Keratinocyte (primary cell): ENCODE measurements around the gene FRS3. TPM values are rescaled to one million over a fixed set of nuclear protein-coding genes. Genes with fewer than 3 reads are reported as not detected.
"Not testable (repeated sequence)": the region's sequence is repeated elsewhere in the genome, so short reads cannot be mapped to it uniquely, and the experiment has no call there.

Experiments
- DNase-seq: peaks from one replicate; pipeline ENCODE4 v3.0.0-alpha.2; 2011; ENCODE audit warnings: low read depth, missing footprints, low spot score
- FAIRE-seq: peaks from 2 replicates; lab custom pipeline; 2011; peaks lifted over from hg19 to GRCh38; lab: Jason Lieb, UNC
- H2AFZ ChIP-seq: 2 replicates; pipeline ENCODE4 v1.6.0; 2012; ENCODE audit warnings: low read length, control low read depth, inconsistent platforms; ENCODE audit not compliant: control insufficient read depth
- H3K27ac ChIP-seq: 2 replicates; pipeline ENCODE4 v1.5.1; 2011; ENCODE audit warnings: low read length; ENCODE audit not compliant: control insufficient read depth, insufficient read depth
- H3K27me3 ChIP-seq: 3 replicates; pipeline ENCODE4 v1.6.0; 2011; ENCODE audit warnings: low read length; ENCODE audit not compliant: control insufficient read depth, insufficient read depth; ENCODE audit errors: extremely low read depth
- H3K36me3 ChIP-seq, 2 experiments: 2 replicates in 1 of 2; 3 replicates in 1 of 2; pipeline ENCODE4 v1.5.1; 2011; ENCODE audit warnings: low read length in 2 of 2, mild to moderate bottlenecking in 1 of 2; ENCODE audit not compliant: control insufficient read depth in 2 of 2, insufficient read depth in 2 of 2; ENCODE audit errors: extremely low read depth in 1 of 2
- H3K4me1 ChIP-seq: 3 replicates; pipeline ENCODE4 v1.5.1; 2011; ENCODE audit warnings: low read length; ENCODE audit not compliant: control insufficient read depth, insufficient read depth; ENCODE audit errors: extremely low read depth
- H3K4me2 ChIP-seq: 3 replicates; pipeline ENCODE4 v1.6.0; 2011; ENCODE audit warnings: low read depth, low read length; ENCODE audit not compliant: control insufficient read depth, insufficient read depth; ENCODE audit errors: extremely low read depth
- H3K4me3 ChIP-seq, 3 experiments: fragments of 200-600 bp in 1 of 3; sonication (generic) in 1 of 3; 2 replicates in 2 of 3; 3 replicates in 1 of 3; pipeline ENCODE4 v1.5.1; 2011 to 2016; ENCODE audit warnings: low read length in 3 of 3, mild to moderate bottlenecking in 3 of 3, control low read depth in 2 of 3, inconsistent platforms in 1 of 3, low read depth in 1 of 3, mixed read lengths in 1 of 3, mixed run types in 1 of 3, moderate library complexity in 1 of 3; ENCODE audit not compliant: control insufficient read depth in 2 of 3, insufficient read depth in 2 of 3; ENCODE audit errors: extremely low read depth in 1 of 3
- H3K79me2 ChIP-seq: 2 replicates; pipeline ENCODE4 v1.6.0; 2012; ENCODE audit warnings: low read length; ENCODE audit not compliant: control insufficient read depth, insufficient read depth
- H3K9ac ChIP-seq: 3 replicates; pipeline ENCODE4 v1.6.0; 2011; ENCODE audit warnings: low read length; ENCODE audit not compliant: control insufficient read depth, insufficient read depth; ENCODE audit errors: extremely low read depth
- H3K9me1 ChIP-seq: 3 replicates; pipeline ENCODE4 v1.6.0; 2011; ENCODE audit warnings: low read length; ENCODE audit not compliant: control insufficient read depth, insufficient read depth; ENCODE audit errors: extremely low read depth
- H3K9me3 ChIP-seq: 2 replicates; pipeline ENCODE4 v1.5.1; 2012; ENCODE audit warnings: low read depth, low read length; ENCODE audit not compliant: control insufficient read depth
- H4K20me1 ChIP-seq: 3 replicates; pipeline ENCODE4 v1.6.0; 2011; ENCODE audit warnings: low read length; ENCODE audit not compliant: control insufficient read depth, insufficient read depth; ENCODE audit errors: extremely low read depth
- CTCF ChIP-seq, 3 experiments: IDR thresholded peaks in 1 of 3; conservative IDR thresholded peaks in 1 of 3; optimal IDR thresholded peaks in 1 of 3; 2 replicates in 2 of 3; 3 replicates in 1 of 3; pipeline versions ENCODE3 to v1.5.1; 2011; ENCODE audit warnings: low read length in 3 of 3, mild to moderate bottlenecking in 3 of 3, moderate library complexity in 2 of 3, control low read depth in 1 of 3, inconsistent platforms in 1 of 3; ENCODE audit not compliant: insufficient read depth in 2 of 3; ENCODE audit errors: extremely low read depth in 1 of 3
- EZH2 ChIP-seq: IDR thresholded peaks from one replicate; pipeline ENCODE4 v1.6.1; 2012; ENCODE audit warnings: inconsistent platforms, mild to moderate bottlenecking, low read length, moderate library complexity
- dilution Hi-C: fragments of 300-500 bp; cut with MboI; formaldehyde crosslinking; loops from one replicate; pipeline ENCODE4 v1.7.0; 2020; ENCODE audit warnings: low sequenced_read_pairs; ENCODE audit not compliant: extremely low pct_ligation_motif_present
- polyA plus RNA-seq, 5 experiments: library from polyadenylated mRNA; depleted of rRNA in 3 of 5; stranded (reverse) in 3 of 5; stranded (forward) in 1 of 5; unstranded in 1 of 5; fragments of >200 nt; gene quantifications; 1 replicate in 1 of 5; 2 replicates in 3 of 5; 3 replicates in 1 of 5; pipeline versions ENCODE4 v1.2.1 to v1.2.3, GENCODE V29; 2011 to 2012; ENCODE audit warnings: missing spikeins in 2 of 5, low read depth in 1 of 5, low replicate concordance in 1 of 5

Gene FRS3
- polyA plus RNA-seq, 1 donor (not counting 4 experiments of a cell fraction or from before 2014, with no cell fraction given), result 2.0 TPM

- H4K20me1 ChIP-seq, result no peaks in the 10 kb centered on the region
- H3K79me2 ChIP-seq, result no peaks in the 10 kb centered on the region
- dilution Hi-C loops, result no loop called here
- FAIRE-seq (no peak), DNase-seq (no peak)
- no peak overlapping the region for H3K27ac ChIP-seq
- no peaks in the 10 kb centered on the region for H3K36me3 ChIP-seq
- no peaks in the 10 kb centered on the region for H3K27me3 ChIP-seq
- H3K4me1 ChIP-seq, result peaks cover 14% of the 10 kb centered on the region
- H3K4me3 ChIP-seq, result no peak overlapping the region
- H3K9me1 ChIP-seq, result no peaks in the 10 kb centered on the region
- H3K4me2 ChIP-seq, result no peak overlapping the region
- TF ChIP-seq CTCF (optimal IDR thresholded peaks at IDR 0.05 in 1 of 3, IDR thresholded peaks at IDR 0.05 in 1 of 3, conservative IDR thresholded peaks at IDR 0.05 in 1 of 3; ENCODE audit: extremely low read depth in 1 of 3, insufficient read depth in 2 of 3, low read length in 3 of 3) (no peak), EZH2 (no peak)
- H3K9me3 ChIP-seq, result no peaks in the 10 kb centered on the region
- no peak overlapping the region for H2AFZ ChIP-seq
- no peak overlapping the region for H3K9ac ChIP-seq
Observed at GRCh38 chr6:41813469-41813868, 33.8 kb upstream of the FRS3 start.

DNA sequence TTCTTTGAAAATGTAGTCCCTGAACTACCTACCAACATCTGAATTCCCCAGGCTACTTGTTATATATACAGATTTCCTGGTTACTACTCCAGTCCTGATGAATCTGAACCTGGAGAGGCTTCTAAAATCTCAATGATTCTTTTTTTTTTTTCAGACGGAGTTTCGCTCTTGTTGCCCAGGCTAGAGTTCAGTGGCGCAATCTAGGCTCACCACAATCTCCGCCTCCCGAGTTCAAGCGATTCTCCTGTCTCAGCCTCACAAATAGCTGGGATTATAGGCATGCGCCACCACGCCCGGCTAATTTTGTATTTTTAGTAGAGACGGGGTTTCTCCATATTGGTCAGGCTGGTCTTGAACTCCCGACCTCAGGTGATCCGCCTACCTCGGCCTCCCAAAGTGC lies 32.2 kb upstream of the FRS3 start:
- H3K79me2 ChIP-seq, H3K9me3 ChIP-seq, H3K4me2 ChIP-seq, H3K4me3 ChIP-seq, DNase-seq, dilution Hi-C loops, H3K36me3 ChIP-seq, H3K9ac ChIP-seq, H3K27me3 ChIP-seq, H3K27ac ChIP-seq, FAIRE-seq, H2AFZ ChIP-seq, H3K9me1 ChIP-seq, H4K20me1 ChIP-seq: not testable (repeated sequence)
- peaks cover 14% of the 10 kb centered on the region for H3K4me1 ChIP-seq

DNA sequence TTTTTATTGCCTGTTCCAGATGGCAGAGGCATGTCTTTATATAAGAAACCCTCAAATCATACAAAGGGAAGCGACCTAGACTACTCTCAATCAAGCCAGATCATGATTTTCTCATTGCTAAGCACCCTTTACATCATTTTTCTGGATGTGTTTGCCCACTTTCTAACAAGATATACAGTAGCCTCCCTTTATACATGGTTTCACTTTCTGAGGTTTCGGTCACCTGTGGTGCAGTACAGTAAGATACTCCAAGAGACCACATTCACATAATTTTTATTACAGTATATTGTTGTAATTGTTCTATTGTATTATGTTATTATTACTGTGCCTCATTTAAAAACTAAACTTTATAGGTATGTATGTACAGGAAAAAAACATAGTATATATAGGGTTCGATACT lies 31.4 kb upstream of the FRS3 start:
- Histone ChIP-seq H3K4me1 (peaks cover 14% of the 10 kb centered on the region), H3K27ac (no peak overlapping the region), H3K9me3 (no peaks in the 10 kb centered on the region), H2AFZ (no peak overlapping the region), H3K9me1 (no peaks in the 10 kb centered on the region), H3K9ac (no peak overlapping the region), H4K20me1 (no peaks in the 10 kb centered on the region), H3K4me2 (no peak overlapping the region), H3K36me3 (no peaks in the 10 kb centered on the region), H3K4me3 (no peak overlapping the region), H3K27me3 (no peaks in the 10 kb centered on the region), H3K79me2 (no peaks in the 10 kb centered on the region)
- no peak for DNase-seq
- FAIRE-seq, result no peak
- TF ChIP-seq EZH2 (no peak), CTCF (optimal IDR thresholded peaks at IDR 0.05 in 1 of 3, IDR thresholded peaks at IDR 0.05 in 1 of 3, conservative IDR thresholded peaks at IDR 0.05 in 1 of 3; ENCODE audit: extremely low read depth in 1 of 3, insufficient read depth in 2 of 3, low read length in 3 of 3) (no peak)
- dilution Hi-C loops, result no loop called here
